Measurements from ENCODE around the gene SMYD5.
"Not testable (repeated sequence)": the region's sequence is repeated elsewhere in the genome, so short reads cannot be mapped to it uniquely, and the experiment has no call there.

Gene SMYD5

GRCh38 chr2:73197579-73197978, 16.5 kb upstream of the SMYD5 start:
- H3K4me3 ChIP-seq (ENCODE audit: low read depth, low read length) = no peak overlapping the region
- no peak for DNase-seq (ENCODE audit: low read depth)
- no peak for TF ChIP-seq CTCF (IDR thresholded peaks at IDR 0.05; ENCODE audit: control insufficient read depth, extremely low read depth, insufficient read depth)

- not testable (repeated sequence) for H3K4me3 ChIP-seq (ENCODE audit: low read depth, low read length); DNase-seq (ENCODE audit: low read depth)
Observed at GRCh38 chr2:73200281-73200680, 13.8 kb upstream of the SMYD5 start.

GRCh38 chr2:73202156-73203054, 11.6 kb upstream of the SMYD5 start, which contains the start of gene NOTO:
Gene NOTO (plus strand): TSS chr2:73202574. CDS start chr2:73202667, 93 bp downstream.
- no peak for TF ChIP-seq CTCF (IDR thresholded peaks at IDR 0.05; ENCODE audit: control insufficient read depth, extremely low read depth, insufficient read depth)
- H3K4me3 ChIP-seq (ENCODE audit: low read depth, low read length) = no peak within 1 kb of the TSS
- DNase-seq (ENCODE audit: low read depth) = no peak

GRCh38 chr2:73203055-73203681, 10.9 kb upstream of the SMYD5 start:
- no peak for DNase-seq (ENCODE audit: low read depth)
- no peak for TF ChIP-seq CTCF (IDR thresholded peaks at IDR 0.05; ENCODE audit: control insufficient read depth, extremely low read depth, insufficient read depth)
- no peak overlapping the region for H3K4me3 ChIP-seq (ENCODE audit: low read depth, low read length)

GRCh38 chr2:73205611-73206010, 8.4 kb upstream of the SMYD5 start:
- DNase-seq (ENCODE audit: low read depth) = no peak
- no peak for TF ChIP-seq CTCF (IDR thresholded peaks at IDR 0.05; ENCODE audit: control insufficient read depth, extremely low read depth, insufficient read depth)
- no peak overlapping the region for H3K4me3 ChIP-seq (ENCODE audit: low read depth, low read length)

GRCh38 chr2:73208258-73208657, 5.8 kb upstream of the SMYD5 start:
- no peak for DNase-seq (ENCODE audit: low read depth)
- TF ChIP-seq CTCF (IDR thresholded peaks at IDR 0.05; ENCODE audit: control insufficient read depth, extremely low read depth, insufficient read depth) = no peak
- no peak overlapping the region for H3K4me3 ChIP-seq (ENCODE audit: low read depth, low read length)

- H3K4me3 ChIP-seq (ENCODE audit: low read depth, low read length) = no peak overlapping the region
- TF ChIP-seq CTCF (IDR thresholded peaks at IDR 0.05; ENCODE audit: control insufficient read depth, extremely low read depth, insufficient read depth) = no peak
Observed at GRCh38 chr2:73210019-73210418, 4.0 kb upstream of the SMYD5 start.

More at GRCh38 chr2:73210019-73210418, 4.0 kb upstream of the SMYD5 start:
- no peak for DNase-seq (ENCODE audit: low read depth)
